K562 (cell line): ENCODE data around the gene ST6GALNAC1. TPM values are rescaled to one million over a fixed set of nuclear protein-coding genes. Genes with fewer than 3 reads are reported as not detected.

Experiments
- AFF1 ChIP-seq, 2 experiments: fragments of 450-650 bp; IDR thresholded peaks; 2 replicates each; pipeline ENCODE4 v1.6.1; 2018; ENCODE audit warnings: mild to moderate bottlenecking in 2 of 2, low read depth in 1 of 2; ENCODE audit not compliant: partially characterized antibody in 2 of 2
- ARNT ChIP-seq, 2 experiments: fragments of 450-650 bp; IDR thresholded peaks; 2 replicates each; pipeline ENCODE4 v1.6.1; 2016; ENCODE audit warnings: mild to moderate bottlenecking in 1 of 2
- CBFA2T2 ChIP-seq: fragments of 450-650 bp; conservative IDR thresholded peaks from 2 replicates; pipeline ENCODE4 v1.6.1; 2017; ENCODE audit warnings: mild to moderate bottlenecking
- CSDE1 ChIP-seq, 2 experiments: fragments of 450-650 bp; IDR thresholded peaks; 2 replicates each; pipeline ENCODE4 v1.6.1; 2016; ENCODE audit warnings: mild to moderate bottlenecking in 1 of 2
- FOSL1 ChIP-seq: fragments of 200-800 bp; sonication (Bioruptor generic); conservative IDR thresholded peaks from 2 replicates; pipeline ENCODE4 v1.6.1; 2016; ENCODE audit warnings: missing genetic modification characterization, missing compliant biosample characterization
- GATAD2A ChIP-seq: fragments of 450-650 bp; IDR thresholded peaks from 2 replicates; pipeline ENCODE4 v1.6.1; 2017
- HDAC2 ChIP-seq: fragments of 450-650 bp; IDR thresholded peaks from 2 replicates; pipeline ENCODE4 v1.6.1; 2016; ENCODE audit warnings: mild to moderate bottlenecking
- HMBOX1 ChIP-seq: sonication (generic); IDR thresholded peaks from 2 replicates; pipeline ENCODE4 v1.6.1; 2016
- HNRNPH1 ChIP-seq: fragments of 200-400 bp; formaldehyde crosslinking; optimal IDR thresholded peaks from 2 replicates; pipeline ENCODE3; 2017; ENCODE audit warnings: low read depth, mild to moderate bottlenecking, low read length, moderate library complexity
- HOMEZ ChIP-seq: fragments of 250-450 bp; sonication (Bioruptor Pico); IDR thresholded peaks from 2 replicates; pipeline ENCODE4 v1.4.0; 2020; ENCODE audit warnings: mild to moderate bottlenecking, moderate library complexity
- KLF13 ChIP-seq: fragments of 450-650 bp; IDR thresholded peaks from 2 replicates; pipeline ENCODE4 v1.6.1; 2016; ENCODE audit warnings: missing genetic modification characterization, low read depth, mild to moderate bottlenecking, missing compliant biosample characterization, moderate library complexity, borderline replicate concordance
- KLF16 ChIP-seq: IDR thresholded peaks from 2 replicates; pipeline ENCODE4 v1.6.1; 2016; ENCODE audit warnings: antibody characterized with exemption
- LARP7 ChIP-seq: fragments of 450-650 bp; IDR thresholded peaks from 2 replicates; pipeline ENCODE4 v1.6.1; 2016
- MEF2D ChIP-seq: conservative IDR thresholded peaks from 2 replicates; pipeline ENCODE4 v1.6.1; 2016; ENCODE audit warnings: low read depth, missing genetic modification characterization, missing compliant biosample characterization
- MTA3 ChIP-seq: fragments of 450-650 bp; formaldehyde crosslinking; IDR thresholded peaks from 2 replicates; pipeline ENCODE4 v1.6.1; 2017; ENCODE audit warnings: mild to moderate bottlenecking, borderline replicate concordance
- NCOR1 ChIP-seq: fragments of 450-650 bp; IDR thresholded peaks from 2 replicates; pipeline ENCODE4 v1.6.1; 2016; ENCODE audit warnings: mild to moderate bottlenecking, moderate library complexity
- NR1H2 ChIP-seq: sonication (generic); formaldehyde crosslinking; IDR thresholded peaks from 2 replicates; pipeline ENCODE4 v1.4.0; 2020; ENCODE audit warnings: mild to moderate bottlenecking, missing genetic modification reagents
- POLR3G ChIP-seq: IDR thresholded peaks from 2 replicates; pipeline ENCODE4 v1.6.1; 2011; ENCODE audit not compliant: insufficient read length, insufficient replicate concordance; ENCODE audit errors: extremely low read depth
- RBM39 ChIP-seq: fragments of 200-400 bp; formaldehyde crosslinking; optimal IDR thresholded peaks from 2 replicates; pipeline ENCODE3; 2018; ENCODE audit warnings: low read depth, low read length
- SMAD2 ChIP-seq: fragments of 150-350 bp; IDR thresholded peaks from 2 replicates; pipeline ENCODE4 v1.6.1; 2014; ENCODE audit warnings: low read depth, mild to moderate bottlenecking, low read length
- SMARCA4 ChIP-seq: fragments of 450-650 bp; IDR thresholded peaks from 2 replicates; pipeline ENCODE4 v1.6.1; 2016
- SRSF9 ChIP-seq: fragments of 200-400 bp; formaldehyde crosslinking; IDR thresholded peaks from 2 replicates; pipeline ENCODE4 v1.6.1; 2017; ENCODE audit warnings: low read depth, low read length, borderline replicate concordance
- TAF15 ChIP-seq: fragments of 200-400 bp; formaldehyde crosslinking; IDR thresholded peaks from 2 replicates; pipeline ENCODE4 v1.6.1; 2017; ENCODE audit warnings: mild to moderate bottlenecking, low read depth, low read length, moderate library complexity
- TBL1XR1 ChIP-seq, 2 experiments: IDR thresholded peaks; 2 replicates each; pipeline ENCODE4 v1.6.1; 2012; ENCODE audit warnings: improper control_type of control experiment in 2 of 2, low read length in 2 of 2, mild to moderate bottlenecking in 1 of 2
- TBP ChIP-seq: optimal IDR thresholded peaks from 2 replicates; pipeline ENCODE3; 2011; ENCODE audit warnings: low read depth, low read length, improper control_type of control experiment
- TRIM28 ChIP-seq: fragments of 450-650 bp; IDR thresholded peaks from 2 replicates; pipeline ENCODE4 v1.6.1; 2017
- YBX1 ChIP-seq: fragments of 450-650 bp; IDR thresholded peaks from 2 replicates; pipeline ENCODE4 v1.7.1; 2016; ENCODE audit warnings: mild to moderate bottlenecking
- ZKSCAN1 ChIP-seq: fragments of 150-350 bp; IDR thresholded peaks from 2 replicates; pipeline ENCODE4 v1.6.1; 2016; ENCODE audit warnings: low read depth, low read length
- polyA plus RNA-seq, 8 experiments: library from polyadenylated mRNA; depleted of rRNA in 4 of 8; stranded (reverse) in 5 of 8; unstranded in 3 of 8; fragments of >200 nt; fragmentation: Nextera tagmentation in 2 of 8; fragmentation: Illumina TruSeq in 1 of 8; extraction: Ambion mirVana in 2 of 8; extraction: Trizol in 1 of 8; gene quantifications; 2 replicates each; pipeline versions ENCODE4 v1.2.1 to v1.2.3, GENCODE V29; 2011 to 2014; ENCODE audit warnings: inconsistent platforms in 1 of 8, missing spikeins in 1 of 8
- total RNA-seq, 7 experiments: library from RNA; depleted of rRNA in 6 of 7; stranded (reverse); fragments of >200 nt in 6 of 7; fragmentation: Illumina TruSeq in 2 of 7; extraction: Trizol in 2 of 7; gene quantifications; 2 replicates each; pipeline versions ENCODE4 v1.2.1 to v1.2.3, GENCODE V29; 2011 to 2021; ENCODE audit warnings: low replicate concordance in 1 of 7

The ST6GALNAC1 gene
- total and polyA plus RNA-seq, 9 of the 15 experiments (the other 6 are each of a cell fraction or from before 2014, with no cell fraction given), result 20.6 to 68.4 (median 50.5) TPM

GRCh38 chr17:76577876-76578275 is 65.7 kb downstream of the ST6GALNAC1 start (continued):
- no peak for TF ChIP-seq AFF1 (IDR thresholded peaks at IDR 0.05; ENCODE audit: low read depth in 1 of 2, partially characterized antibody in 2 of 2)
- TF ChIP-seq SRSF9, result no peak
- TF ChIP-seq FOSL1 (tag), result peak; percentile 48
- no peak for TF ChIP-seq TRIM28
- no peak for TF ChIP-seq TAF15
- peak; percentile 53 for TF ChIP-seq NCOR1
- no peak for TF ChIP-seq KLF13 (tag)
- peak; percentile 74 for TF ChIP-seq HMBOX1
- TF ChIP-seq TBP, result no peak
- TF ChIP-seq TBL1XR1 (IDR thresholded peaks at IDR 0.05; ENCODE audit: low read length in 2 of 2), result no peak
- TF ChIP-seq HDAC2, result no peak; the same call in 1 of the 2 replicates
- TF ChIP-seq HNRNPH1, result no peak
- TF ChIP-seq POLR3G, result no peak
- TF ChIP-seq NR1H2 (CRISPR knock-in tag), result no peak
- TF ChIP-seq LARP7, result no peak
- TF ChIP-seq MEF2D (tag), result no peak
- no peak for TF ChIP-seq CSDE1 (IDR thresholded peaks at IDR 0.05)
- no peak for TF ChIP-seq SMAD2
- no peak for TF ChIP-seq ARNT (IDR thresholded peaks at IDR 0.05)
- TF ChIP-seq RBM39, result no peak
- TF ChIP-seq CBFA2T2, result 0 out of 2 replicates have a peak, but pooled peaks have one; percentile 41
- no peak for TF ChIP-seq KLF16
- TF ChIP-seq MTA3, result no peak
- TF ChIP-seq YBX1, result no peak
- 0 out of 2 replicates have a peak, but pooled peaks have one; percentile 46 for TF ChIP-seq SMARCA4
- TF ChIP-seq HOMEZ (CRISPR knock-in tag), result no peak
- no peak for TF ChIP-seq GATAD2A
- no peak for TF ChIP-seq ZKSCAN1
